IMR-90 (cell line): ENCODE results near the gene UBE2L3. TPM values are rescaled to one million over a fixed set of nuclear protein-coding genes. Genes with fewer than 3 reads are reported as not detected.

Experiments used
- ATAC-seq: fragments of 200-7000 bp; cut with Tn5 transposase; 2 replicates; pipeline ENCODE4 v1.9.1; 2020; ENCODE audit warnings: low read depth, mild to moderate bottlenecking, moderate library complexity
- BruUV-seq: library from RNA; stranded (reverse); fragments of 400-500 nt; replicated peaks from 2 replicates; lab custom pipeline; 2021; lab: Mats Ljungman, UMichigan
- CTCF ChIA-PET: fragments of 300-600 bp; formaldehyde crosslinking; extraction: SDS; loops from one replicate; lab custom pipeline; 2021; ENCODE audit warnings: antibody characterized with exemption; lab: Yijun Ruan, JAX
- POLR2A ChIA-PET: fragments of 300-600 bp; sonication (Branson Sonifier 250); formaldehyde crosslinking; loops from one replicate; lab custom pipeline; 2022; ENCODE audit warnings: antibody characterized with exemption; ENCODE audit not compliant: unreplicated experiment; lab: Charles Lee
- DNase-seq: peaks from one replicate; pipeline ENCODE4 v3.0.0; 2013
- H2AFZ ChIP-seq: replicated peaks from 2 replicates; pipeline ENCODE3; 2013; ENCODE audit warnings: low read length, mild to moderate bottlenecking; ENCODE audit not compliant: poor library complexity
- H2AK5ac ChIP-seq: 2 replicates; pipeline ENCODE4 v1.6.1; 2013; ENCODE audit warnings: low read depth, low read length, inconsistent platforms
- H2AK9ac ChIP-seq: replicated peaks from 2 replicates; pipeline ENCODE3; 2013; ENCODE audit warnings: mild to moderate bottlenecking, low read depth, low read length, moderate library complexity; ENCODE audit not compliant: poor library complexity
- H2BK120ac ChIP-seq: 2 replicates; pipeline ENCODE4 v1.6.1; 2013; ENCODE audit warnings: low read depth, low read length, inconsistent platforms
- H2BK15ac ChIP-seq: 3 replicates; pipeline ENCODE4 v1.6.1; 2013; ENCODE audit warnings: low read depth, low read length, inconsistent platforms
- H2BK20ac ChIP-seq: 2 replicates; pipeline ENCODE4 v1.6.1; 2013; ENCODE audit warnings: low read depth, mild to moderate bottlenecking, inconsistent platforms, low read length, moderate library complexity
- H2BK5ac ChIP-seq: 2 replicates; pipeline ENCODE4 v1.6.1; 2013; ENCODE audit warnings: mild to moderate bottlenecking, low read depth, low read length, inconsistent platforms; ENCODE audit not compliant: poor library complexity, severe bottlenecking
- H3K14ac ChIP-seq: replicated peaks from 2 replicates; pipeline ENCODE4 v1.6.1; 2013; ENCODE audit warnings: low read depth, low read length, inconsistent platforms
- H3K18ac ChIP-seq: 2 replicates; pipeline ENCODE4 v1.6.1; 2013; ENCODE audit warnings: low read depth, low read length, control low read depth
- H3K23ac ChIP-seq: 2 replicates; pipeline ENCODE4 v1.6.1; 2013; ENCODE audit warnings: low read depth, low read length, inconsistent platforms
- H3K27ac ChIP-seq: 2 replicates; pipeline ENCODE4 v1.5.1; 2013; ENCODE audit warnings: mild to moderate bottlenecking, control low read depth, low read length; ENCODE audit not compliant: insufficient read depth
- H3K27me3 ChIP-seq: 2 replicates; pipeline ENCODE4 v1.6.1; 2013; ENCODE audit warnings: low read length; ENCODE audit not compliant: control insufficient read depth, insufficient read depth
- H3K36me3 ChIP-seq: 2 replicates; pipeline ENCODE4 v1.6.1; 2013; ENCODE audit warnings: low read length, mixed read lengths; ENCODE audit not compliant: control insufficient read depth, insufficient read depth
- H3K4ac ChIP-seq: 2 replicates; pipeline ENCODE4 v1.6.1; 2013; ENCODE audit warnings: low read depth, low read length, inconsistent platforms
- H3K4me1 ChIP-seq: 2 replicates; pipeline ENCODE4 v1.6.1; 2013; ENCODE audit warnings: low read length, mixed read lengths; ENCODE audit not compliant: control insufficient read depth, insufficient read depth
- H3K4me2 ChIP-seq: 2 replicates; pipeline ENCODE4 v1.6.1; 2013; ENCODE audit warnings: low read depth, mild to moderate bottlenecking, control low read depth, low read length, moderate library complexity
- H3K4me3 ChIP-seq: 2 replicates; pipeline ENCODE4 v1.5.1; 2013; ENCODE audit warnings: low read depth, mild to moderate bottlenecking, control low read depth, low read length, moderate library complexity; ENCODE audit not compliant: insufficient read depth
- H3K56ac ChIP-seq: 2 replicates; pipeline ENCODE4 v1.6.1; 2013; ENCODE audit warnings: low read length, inconsistent platforms; ENCODE audit not compliant: insufficient read depth; ENCODE audit errors: extremely low read depth
- H3K79me1 ChIP-seq, 2 experiments: 2 replicates each; pipeline ENCODE4 v1.6.1; 2013; ENCODE audit warnings: low read length in 2 of 2, inconsistent platforms in 1 of 2, low read depth in 1 of 2
- H3K9ac ChIP-seq: 2 replicates; pipeline ENCODE4 v1.6.1; 2013; ENCODE audit warnings: low read depth, low read length, control low read depth
- H3K9me1 ChIP-seq: 2 replicates; pipeline ENCODE4 v1.6.1; 2013; ENCODE audit warnings: low read length, inconsistent platforms; ENCODE audit not compliant: insufficient read depth
- H3K9me3 ChIP-seq: 2 replicates; pipeline ENCODE4 v1.6.1; 2013; ENCODE audit warnings: low read length; ENCODE audit not compliant: control insufficient read depth, insufficient read depth
- H4K20me1 ChIP-seq: 2 replicates; pipeline ENCODE4 v1.6.1; 2013; ENCODE audit warnings: low read length, inconsistent platforms; ENCODE audit not compliant: insufficient read depth
- H4K5ac ChIP-seq: 2 replicates; pipeline ENCODE4 v1.6.1; 2013; ENCODE audit warnings: mild to moderate bottlenecking, low read depth, low read length, control low read depth
- H4K8ac ChIP-seq, 2 experiments: 2 replicates each; pipeline ENCODE4 v1.6.1; 2013; ENCODE audit warnings: low read depth in 2 of 2, low read length in 2 of 2, control low read depth in 1 of 2, inconsistent platforms in 1 of 2
- H4K91ac ChIP-seq: 2 replicates; pipeline ENCODE4 v1.6.1; 2013; ENCODE audit warnings: low read depth, low read length, inconsistent platforms; ENCODE audit not compliant: insufficient read depth
- MAZ ChIP-seq: IDR thresholded peaks from 2 replicates; pipeline ENCODE4 v1.6.1; 2012; ENCODE audit warnings: low read depth, mild to moderate bottlenecking, low read length, improper control_type of control experiment, moderate library complexity, borderline replicate concordance
- MXI1 ChIP-seq: IDR thresholded peaks from 2 replicates; pipeline ENCODE4 v1.6.1; 2012; ENCODE audit warnings: low read depth, mild to moderate bottlenecking, low read length, moderate library complexity, borderline replicate concordance
- SMC3 ChIP-seq: fragments of 150-350 bp; IDR thresholded peaks from 2 replicates; pipeline ENCODE4 v1.6.1; 2016; ENCODE audit warnings: low read depth, mild to moderate bottlenecking, antibody characterized with exemption, low read length, moderate library complexity
- WGBS, 2 experiments: methylation state at CpG; one replicate each; pipeline versions ENCODE4 v1.1.5 to v1.1.7; 2013; ENCODE audit warnings: missing lambda C conversion rate in 2 of 2; ENCODE audit not compliant: insufficient read length in 1 of 2; ENCODE audit errors: extremely low coverage in 2 of 2; 5-methylcytosine and 5-hydroxymethylcytosine counted together
- dilution Hi-C: fragments of 300-500 bp; cut with HindIII; formaldehyde crosslinking; loops from one replicate; pipeline ENCODE4 v1.14.3; 2018; ENCODE audit warnings: low sequenced_read_pairs; ENCODE audit not compliant: unreplicated experiment
- in situ Hi-C: fragments of 300-500 bp; cut with MboI; formaldehyde crosslinking; loops from 3 replicates; pipeline ENCODE4 v1.14.3; 2019; ENCODE audit warnings: low sequenced_read_pairs, inconsistent platforms, mixed read lengths
- intact Hi-C: fragments of 100-400 bp; cut with micrococcal nuclease; formaldehyde crosslinking; loops from 2 replicates; pipeline ENCODE4 v1.10.0; 2022
- polyA plus RNA-seq, 3 experiments: library from polyadenylated mRNA; depleted of rRNA; stranded (reverse); fragments of >200 nt; gene quantifications; 2 replicates each; pipeline ENCODE4 v1.2.3, GENCODE V29; 2012; ENCODE audit warnings: low replicate concordance in 1 of 3
- total RNA-seq: library from RNA; depleted of rRNA; stranded (reverse); fragments of >200 nt; gene quantifications from 2 replicates; pipeline ENCODE4 v1.2.3, GENCODE V29; 2012

UBE2L3 gene
- total and polyA plus RNA-seq, 2 of the 4 experiments (the other 2 are of a cell fraction) = 29.0 to 72.9 TPM

- H3K27ac ChIP-seq = peak overlapping the region; percentile 6; the same call in 1 of the 2 replicates
- dilution Hi-C loops = no loop called here
- POLR2A ChIA-PET = interaction anchor here (0.6 kb wide), 1 partner anchor 14 kb away, joined by 6 read pairs; no protein-coding TSS in a partner anchor
Observed at GRCh38 chr22:21652547-21653545, 85.3 kb downstream of the UBE2L3 start.

More at GRCh38 chr22:21652547-21653545, 85.3 kb downstream of the UBE2L3 start:
- peak overlapping the region; percentile 65 for H3K4ac ChIP-seq
- in situ Hi-C loops (no loop called here), intact Hi-C loops (no loop called here)
- DNase-seq (no peak), ATAC-seq (peak; percentile 30; the same call in 1 of the 2 replicates)
- peak overlapping the region; percentile 34; the same call in 1 of the 2 replicates for H2AK5ac ChIP-seq
- TF ChIP-seq MAZ (no peak), SMC3 (no peak), MXI1 (no peak)
- no TSS peak for BruUV-seq
- H3K9me3 ChIP-seq = no peaks in the 10 kb centered on the region
- CTCF ChIA-PET = no interaction called here
- H3K9me1 ChIP-seq = peaks cover 14% of the 10 kb centered on the region
- peak overlapping the region; percentile 79 for H3K14ac ChIP-seq
- peaks cover 8% of the 10 kb centered on the region for H3K4me1 ChIP-seq
- H4K20me1 ChIP-seq = no peaks in the 10 kb centered on the region
- peak overlapping the region; percentile 99 for H2AFZ ChIP-seq
- no peak overlapping the region for H2BK5ac ChIP-seq
- H2BK120ac ChIP-seq = no peak overlapping the region
- peak overlapping the region; percentile 95 for H2AK9ac ChIP-seq
- H3K9ac ChIP-seq = peak overlapping the region; percentile 66
- peak overlapping the region; percentile 84 for H3K4me3 ChIP-seq
- peaks cover 2% of the 10 kb centered on the region; the same call in 1 of the 2 replicates for H3K36me3 ChIP-seq
- H3K27me3 ChIP-seq = no peaks in the 10 kb centered on the region
- peak overlapping the region; percentile 65 for H3K23ac ChIP-seq
- H4K8ac ChIP-seq = peak overlapping the region; percentile 28 to 62; a peak in 1 of 4 replicates
- no peak overlapping the region for H2BK15ac ChIP-seq
- H3K79me1 ChIP-seq = peaks cover 3 to 27% of the 10 kb centered on the region in 2 experiments; a peak in 3 of 4 replicates
- peak overlapping the region; percentile 60 for H3K4me2 ChIP-seq
- 3% methylated on average over 17 of the region's 40 CpGs; no CpG with 5 or more reads in 1 of the 2 experiments for WGBS, 2 experiments
- H4K5ac ChIP-seq = no peak overlapping the region; the same call in 1 of the 2 replicates
- no peak overlapping the region for H3K18ac ChIP-seq
- H2BK20ac ChIP-seq = no peak overlapping the region
- H4K91ac ChIP-seq = no peak overlapping the region; the same call in 1 of the 2 replicates
- H3K56ac ChIP-seq = no peak overlapping the region; the same call in 1 of the 2 replicates
